NCI-H1930 (cell line): ENCODE results near the gene NBPF12.
"Not testable (repeated sequence)": the region's sequence is repeated elsewhere in the genome, so short reads cannot be mapped to it uniquely, and the experiment has no call there.

Experiments
- DNase-seq, 2 experiments: peaks; one replicate each; lab custom pipeline; 2025; lab: John Stamatoyannopoulos, UW

Gene NBPF12

DNA sequence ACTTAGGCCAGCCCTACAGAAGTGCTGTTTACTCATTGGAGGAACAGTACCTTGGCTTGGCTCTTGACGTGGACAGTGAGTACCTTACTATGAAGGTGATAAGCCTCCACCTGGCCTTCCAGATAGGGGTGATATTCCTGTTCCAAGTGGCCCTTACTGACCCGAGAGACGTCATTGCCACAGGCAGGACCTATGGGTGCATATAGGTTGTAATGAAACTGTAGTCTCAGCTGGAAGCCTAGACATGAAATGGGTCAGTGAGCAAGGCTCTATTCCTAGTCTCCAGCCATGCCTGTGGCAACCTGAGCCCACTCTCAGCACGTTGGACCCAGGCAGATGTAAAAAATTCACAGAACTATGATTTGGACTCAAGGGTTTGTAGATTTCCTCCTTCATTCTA is 48.3 kb downstream of the NBPF12 start:
- DNase-seq = not testable (repeated sequence)

- DNase-seq = not testable (repeated sequence)
Observed at GRCh38 chr1:146987502-146987901, 49.4 kb downstream of the NBPF12 start.

GRCh38 chr1:146989455-146989854 is 51.3 kb downstream of the NBPF12 start:
- not testable (repeated sequence) for DNase-seq

DNA sequence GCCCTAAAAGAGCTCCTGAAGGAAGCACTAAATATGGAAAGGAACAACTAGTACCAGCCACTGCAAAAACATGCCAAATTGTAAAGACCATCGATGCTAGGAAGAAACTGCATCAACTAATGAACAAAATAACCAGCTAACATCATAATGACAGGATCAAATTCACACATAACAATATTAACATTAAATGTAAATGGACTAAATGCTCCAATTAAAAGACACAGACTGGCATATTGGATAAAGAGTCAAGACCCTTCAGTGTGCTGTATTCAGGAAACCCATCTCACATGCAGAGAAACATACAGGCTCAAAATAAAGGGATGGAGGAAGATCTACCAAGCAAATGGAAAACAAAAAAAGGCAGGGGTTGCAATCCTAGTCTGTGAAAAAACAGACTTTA is 70.4 kb downstream of the NBPF12 start:
- DNase-seq = not testable (repeated sequence)

DNA sequence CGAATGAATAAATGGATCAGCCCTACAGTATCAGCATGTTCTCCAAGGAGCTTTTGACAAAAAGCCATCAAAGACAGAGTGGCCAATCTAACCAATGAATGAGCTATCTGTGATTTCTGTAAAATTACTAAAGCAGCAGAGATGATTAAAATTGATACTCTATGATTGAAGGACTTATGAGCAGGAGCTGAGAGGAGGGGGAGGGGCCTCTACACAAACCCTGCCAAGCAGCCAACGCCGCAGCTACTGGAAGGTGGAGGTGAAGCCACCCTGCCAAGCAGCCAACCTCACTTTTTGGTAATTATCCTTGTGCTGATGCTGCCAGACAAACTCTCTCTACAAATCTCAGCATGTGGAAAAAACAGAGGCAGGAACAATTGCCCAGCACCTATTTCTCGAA is 88.9 kb downstream of the NBPF12 start:
- DNase-seq = not testable (repeated sequence)

GRCh38 chr1:147030066-147030653 is 92.0 kb downstream of the NBPF12 start:
- DNase-seq = not testable (repeated sequence)

DNA sequence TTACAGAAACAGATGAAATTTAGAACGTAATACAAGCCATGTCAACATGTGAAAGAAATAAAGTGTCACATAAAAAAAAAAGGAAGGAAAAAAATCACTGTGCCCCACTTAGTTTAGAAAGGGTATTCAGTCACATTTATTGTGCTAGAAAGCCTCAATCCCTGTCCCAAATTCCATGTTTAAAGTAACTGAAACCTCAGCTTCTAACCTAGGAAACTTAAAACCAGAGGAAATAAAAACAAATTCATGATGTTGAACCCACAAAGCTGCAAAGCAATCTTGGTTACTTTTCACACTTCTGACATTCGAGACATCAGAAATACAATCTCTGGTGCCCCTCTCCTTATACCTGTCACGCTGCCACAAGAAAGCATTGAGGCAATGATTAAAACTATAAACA is 101.8 kb downstream of the NBPF12 start:
- no peak for DNase-seq

GRCh38 chr1:147042891-147043290 is 104.8 kb downstream of the NBPF12 start:
- DNase-seq = not testable (repeated sequence)

GRCh38 chr1:147044511-147044910 is 106.4 kb downstream of the NBPF12 start:
- not testable (repeated sequence) for DNase-seq
